ENCODE results near the gene TP53INP2.
"Not testable (repeated sequence)": the region's sequence is repeated elsewhere in the genome, so short reads cannot be mapped to it uniquely, and the experiment has no call there.

TP53INP2 gene

GRCh38 chr20:34711813-34712430, 7.8 kb downstream of the TP53INP2 start:
- no peaks in the 10 kb centered on the region for H3K27me3 ChIP-seq (ENCODE audit: insufficient read depth, poor library complexity, severe bottlenecking)
- TF ChIP-seq, protein P1, sequence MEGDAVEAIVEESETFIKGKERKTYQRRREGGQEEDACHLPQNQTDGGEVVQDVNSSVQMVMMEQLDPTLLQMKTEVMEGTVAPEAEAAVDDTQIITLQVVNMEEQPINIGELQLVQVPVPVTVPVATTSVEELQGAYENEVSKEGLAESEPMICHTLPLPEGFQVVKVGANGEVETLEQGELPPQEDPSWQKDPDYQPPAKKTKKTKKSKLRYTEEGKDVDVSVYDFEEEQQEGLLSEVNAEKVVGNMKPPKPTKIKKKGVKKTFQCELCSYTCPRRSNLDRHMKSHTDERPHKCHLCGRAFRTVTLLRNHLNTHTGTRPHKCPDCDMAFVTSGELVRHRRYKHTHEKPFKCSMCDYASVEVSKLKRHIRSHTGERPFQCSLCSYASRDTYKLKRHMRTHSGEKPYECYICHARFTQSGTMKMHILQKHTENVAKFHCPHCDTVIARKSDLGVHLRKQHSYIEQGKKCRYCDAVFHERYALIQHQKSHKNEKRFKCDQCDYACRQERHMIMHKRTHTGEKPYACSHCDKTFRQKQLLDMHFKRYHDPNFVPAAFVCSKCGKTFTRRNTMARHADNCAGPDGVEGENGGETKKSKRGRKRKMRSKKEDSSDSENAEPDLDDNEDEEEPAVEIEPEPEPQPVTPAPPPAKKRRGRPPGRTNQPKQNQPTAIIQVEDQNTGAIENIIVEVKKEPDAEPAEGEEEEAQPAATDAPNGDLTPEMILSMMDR (IDR thresholded peaks at IDR 0.05; ENCODE audit: poor library complexity, severe bottlenecking), result no peak
- H3K4me3 ChIP-seq (ENCODE audit: severe bottlenecking), result no peak overlapping the region
- H3K27ac ChIP-seq (ENCODE audit: poor library complexity, severe bottlenecking), result no peak overlapping the region
- H3K36me3 ChIP-seq (ENCODE audit: low read depth), result peaks cover 21% of the 10 kb centered on the region
- peak; percentile 60 for DNase-seq (ENCODE audit: low spot score)
- H3K4me1 ChIP-seq (ENCODE audit: insufficient read depth, poor library complexity, severe bottlenecking), result peaks cover 12% of the 10 kb centered on the region
- no peaks in the 10 kb centered on the region for H3K9me3 ChIP-seq (ENCODE audit: severe bottlenecking)
- ATAC-seq (ENCODE audit: low read depth), result no peak

DNA sequence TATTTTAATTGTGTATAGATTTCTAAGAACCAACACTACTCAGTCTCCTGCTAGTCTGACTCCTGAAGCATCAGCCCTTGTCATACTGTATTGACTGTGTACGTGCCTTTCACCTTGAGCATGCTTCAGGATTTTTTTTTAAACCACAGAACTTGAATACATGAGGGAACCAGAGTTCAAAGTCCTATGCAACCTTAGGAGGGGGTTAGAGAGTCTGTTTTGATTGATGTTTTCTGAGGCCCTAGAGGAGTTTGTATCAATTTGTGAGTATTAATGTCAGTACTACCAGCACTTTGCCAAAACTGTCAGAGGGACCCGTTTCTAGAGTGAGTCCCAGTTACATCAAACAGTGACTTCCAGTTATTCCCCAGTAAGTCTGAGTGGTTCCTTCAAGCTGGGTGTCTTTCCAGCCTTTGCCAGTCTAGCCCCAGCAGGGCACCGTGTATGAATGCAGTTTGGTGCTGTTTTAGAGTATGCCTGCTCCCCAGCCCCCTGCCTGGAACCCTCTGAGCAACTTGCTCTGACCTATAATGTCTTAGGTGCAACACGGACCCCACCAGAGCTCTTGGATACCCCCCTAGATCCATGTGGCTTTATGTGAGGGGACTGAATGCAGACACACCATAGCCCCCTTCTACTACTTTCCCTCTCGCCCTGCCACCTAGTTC, 8.5 kb downstream of the TP53INP2 start:
- Histone ChIP-seq H3K27ac (ENCODE audit: poor library complexity, severe bottlenecking) (peak overlapping the region; percentile 16), H3K9me3 (ENCODE audit: severe bottlenecking) (no peaks in the 10 kb centered on the region), H3K36me3 (ENCODE audit: low read depth) (peaks cover 27% of the 10 kb centered on the region), H3K27me3 (ENCODE audit: insufficient read depth, poor library complexity, severe bottlenecking) (no peaks in the 10 kb centered on the region), H3K4me3 (ENCODE audit: severe bottlenecking) (no peak overlapping the region), H3K4me1 (ENCODE audit: insufficient read depth, poor library complexity, severe bottlenecking) (peaks cover 12% of the 10 kb centered on the region)
- peak; percentile 67 for DNase-seq (ENCODE audit: low spot score)
- TF ChIP-seq, protein P1 (IDR thresholded peaks at IDR 0.05; ENCODE audit: poor library complexity, severe bottlenecking), result no peak
- ATAC-seq (ENCODE audit: low read depth), result no peak

- Histone ChIP-seq H3K4me3 (ENCODE audit: severe bottlenecking) (no peak overlapping the region), H3K9me3 (ENCODE audit: severe bottlenecking) (no peaks in the 10 kb centered on the region), H3K36me3 (ENCODE audit: low read depth) (peaks cover 31% of the 10 kb centered on the region), H3K27ac (ENCODE audit: poor library complexity, severe bottlenecking) (peak overlapping the region; percentile 16), H3K4me1 (ENCODE audit: insufficient read depth, poor library complexity, severe bottlenecking) (peaks cover 12% of the 10 kb centered on the region), H3K27me3 (ENCODE audit: insufficient read depth, poor library complexity, severe bottlenecking) (no peaks in the 10 kb centered on the region)
- ATAC-seq (ENCODE audit: low read depth), result peak; percentile 71
- DNase-seq (ENCODE audit: low spot score), result peak; percentile 91
- TF ChIP-seq, protein P1 (IDR thresholded peaks at IDR 0.05; ENCODE audit: poor library complexity, severe bottlenecking), result no peak
Observed at GRCh38 chr20:34713194-34713943, 9.2 kb downstream of the TP53INP2 start.

- H3K9me3 ChIP-seq (ENCODE audit: severe bottlenecking); ATAC-seq (ENCODE audit: low read depth); H3K27me3 ChIP-seq (ENCODE audit: insufficient read depth, poor library complexity, severe bottlenecking); H3K4me3 ChIP-seq (ENCODE audit: severe bottlenecking): not testable (repeated sequence)
- Histone ChIP-seq H3K4me1 (ENCODE audit: insufficient read depth, poor library complexity, severe bottlenecking) (peaks cover 12% of the 10 kb centered on the region), H3K27ac (ENCODE audit: poor library complexity, severe bottlenecking) (peak overlapping the region; percentile 16), H3K36me3 (ENCODE audit: low read depth) (peaks cover 36% of the 10 kb centered on the region)
- peak; percentile 67 for DNase-seq (ENCODE audit: low spot score)
Observed at GRCh38 chr20:34713944-34714515, 9.9 kb downstream of the TP53INP2 start.

GRCh38 chr20:34715384-34715783, 11.2 kb downstream of the TP53INP2 start:
- Histone ChIP-seq H3K4me3 (ENCODE audit: severe bottlenecking) (no peak overlapping the region), H3K4me1 (ENCODE audit: insufficient read depth, poor library complexity, severe bottlenecking) (peaks cover 12% of the 10 kb centered on the region), H3K36me3 (ENCODE audit: low read depth) (peaks cover 43% of the 10 kb centered on the region), H3K27ac (ENCODE audit: poor library complexity, severe bottlenecking) (no peak overlapping the region), H3K27me3 (ENCODE audit: insufficient read depth, poor library complexity, severe bottlenecking) (no peaks in the 10 kb centered on the region), H3K9me3 (ENCODE audit: severe bottlenecking) (no peaks in the 10 kb centered on the region)
- peak; percentile 45 for DNase-seq (ENCODE audit: low spot score)
- no peak for ATAC-seq (ENCODE audit: low read depth)
- TF ChIP-seq, protein P1 (IDR thresholded peaks at IDR 0.05; ENCODE audit: poor library complexity, severe bottlenecking), result no peak
